ENCODE measurements around the gene HSF4. TPM values are rescaled to one million over a fixed set of nuclear protein-coding genes. Genes with fewer than 3 reads are reported as not detected.

The HSF4 gene
- total and polyA plus RNA-seq, 2 donors (not counting 3 experiments of a cell fraction or from before 2014, with no cell fraction given) = 4.8 to 5.5 TPM

DNA sequence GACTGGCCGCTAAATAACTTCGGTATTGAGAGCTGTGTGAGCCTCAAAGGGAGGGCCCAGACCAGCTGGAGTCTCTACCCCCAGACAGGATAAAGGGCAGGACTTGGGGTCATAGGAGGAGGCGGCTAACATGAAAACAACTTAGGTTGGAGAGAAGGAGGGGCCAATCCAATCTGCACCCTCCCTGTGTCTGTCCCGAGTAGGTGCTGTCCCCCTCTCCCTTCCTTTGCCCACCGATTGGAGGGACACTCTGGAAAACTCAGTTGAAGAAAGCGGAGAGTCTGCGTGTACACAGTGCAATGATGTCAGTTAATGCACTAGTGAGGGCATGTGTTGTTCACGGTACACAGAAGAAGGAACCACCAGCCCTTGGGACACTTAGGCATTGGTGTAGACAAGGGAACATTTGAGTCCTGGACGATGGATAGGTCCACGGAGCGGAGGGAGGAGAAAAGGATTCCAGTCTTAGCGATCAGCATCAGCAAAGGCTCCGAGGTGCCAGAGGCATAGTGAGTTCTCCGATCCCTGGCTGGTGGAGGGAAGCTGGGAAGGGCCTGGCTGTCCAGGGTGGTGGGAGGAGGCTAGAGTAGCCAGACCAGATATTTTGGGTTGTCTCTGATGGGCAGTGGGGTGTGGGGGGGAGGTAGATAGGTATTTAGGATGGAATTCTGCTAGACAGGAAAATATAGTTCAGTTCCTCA is 6.6 kb downstream of the HSF4 start:
- H3K9me1 ChIP-seq (replicated peaks; ENCODE audit: control insufficient read depth, extremely low read depth, insufficient read depth, low read length) = no peaks in the 10 kb centered on the region
- H2AFZ ChIP-seq (ENCODE audit: low read depth, low read length) = peak overlapping the region; percentile 73
- no peaks in the 10 kb centered on the region for H3K9me3 ChIP-seq (replicated peaks; ENCODE audit: control insufficient read depth, insufficient read depth, low read length)
- H3K4me1 ChIP-seq (ENCODE audit: control insufficient read depth, extremely low read depth, insufficient read depth, low read length) = peaks cover 27% of the 10 kb centered on the region
- peak; percentile 24 for TF ChIP-seq POLR2AphosphoS5 (IDR thresholded peaks at IDR 0.05; ENCODE audit: insufficient read depth, low read depth, low read length)
- TF ChIP-seq, protein P1, sequence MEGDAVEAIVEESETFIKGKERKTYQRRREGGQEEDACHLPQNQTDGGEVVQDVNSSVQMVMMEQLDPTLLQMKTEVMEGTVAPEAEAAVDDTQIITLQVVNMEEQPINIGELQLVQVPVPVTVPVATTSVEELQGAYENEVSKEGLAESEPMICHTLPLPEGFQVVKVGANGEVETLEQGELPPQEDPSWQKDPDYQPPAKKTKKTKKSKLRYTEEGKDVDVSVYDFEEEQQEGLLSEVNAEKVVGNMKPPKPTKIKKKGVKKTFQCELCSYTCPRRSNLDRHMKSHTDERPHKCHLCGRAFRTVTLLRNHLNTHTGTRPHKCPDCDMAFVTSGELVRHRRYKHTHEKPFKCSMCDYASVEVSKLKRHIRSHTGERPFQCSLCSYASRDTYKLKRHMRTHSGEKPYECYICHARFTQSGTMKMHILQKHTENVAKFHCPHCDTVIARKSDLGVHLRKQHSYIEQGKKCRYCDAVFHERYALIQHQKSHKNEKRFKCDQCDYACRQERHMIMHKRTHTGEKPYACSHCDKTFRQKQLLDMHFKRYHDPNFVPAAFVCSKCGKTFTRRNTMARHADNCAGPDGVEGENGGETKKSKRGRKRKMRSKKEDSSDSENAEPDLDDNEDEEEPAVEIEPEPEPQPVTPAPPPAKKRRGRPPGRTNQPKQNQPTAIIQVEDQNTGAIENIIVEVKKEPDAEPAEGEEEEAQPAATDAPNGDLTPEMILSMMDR (IDR thresholded peaks at IDR 0.05; ENCODE audit: extremely low read depth in 1 of 2, insufficient read depth in 1 of 2, low read depth in 1 of 2, low read length in 2 of 2) = no peak
- ChIA-PET POLR2A (interaction anchor here (0.9 to 1.2 kb wide), 3 partner anchors 9 to 12 kb away, joined by 3 to 6 read pairs (median 3); partner anchors contain the start of genes FBXL8 and TRADD), CTCF (interaction anchor here (1.0 to 4.2 kb wide), 8 partner anchors 11 to 303 kb away, joined by 3 to 29 read pairs (median 8); partner anchors contain the start of genes EXOC3L1, FBXL8, MATCAP1 and TRADD)
- DNase-seq (ENCODE audit: low read depth, low spot score) (no peak), FAIRE-seq (peak; percentile 54)
- peak overlapping the region in 2 of 3 experiments; percentile 34 to 35 for H3K4me3 ChIP-seq (replicated peaks in 1 of 3; ENCODE audit: insufficient read depth in 1 of 3, low read depth in 1 of 3, low read length in 3 of 3)
- intact Hi-C loops (cut with micrococcal nuclease) = no loop called here
- peak overlapping the region; percentile 72 for H3K9ac ChIP-seq (replicated peaks; ENCODE audit: extremely low read depth, insufficient read depth, low read length)
- no peaks in the 10 kb centered on the region for H3K79me2 ChIP-seq (ENCODE audit: control insufficient read depth, insufficient read depth, low read length)
- dilution Hi-C loops (cut with MboI; ENCODE audit: extremely low pct_ligation_motif_present, low sequenced_read_pairs) = no loop called here
- H4K20me1 ChIP-seq (replicated peaks; ENCODE audit: control insufficient read depth, extremely low read depth, insufficient read depth, low read length) = no peaks in the 10 kb centered on the region
- H3K36me3 ChIP-seq (ENCODE audit: control insufficient read depth in 2 of 2, extremely low read depth in 1 of 2, insufficient read depth in 2 of 2, low read length in 2 of 2) = no peaks in the 10 kb centered on the region
- H3K27ac ChIP-seq (ENCODE audit: insufficient read depth, low read depth, low read length) = peak overlapping the region; percentile 74
- BruUV-seq (replicated peaks) = TSS peak; percentile 47
- peaks cover 7 to 12% of the 10 kb centered on the region in 2 experiments for H3K27me3 ChIP-seq (ENCODE audit: control insufficient read depth in 2 of 2, insufficient read depth in 2 of 2, low read length in 2 of 2)
- H3K4me2 ChIP-seq (ENCODE audit: insufficient read depth, low read length) = peak overlapping the region; percentile 71

DNA sequence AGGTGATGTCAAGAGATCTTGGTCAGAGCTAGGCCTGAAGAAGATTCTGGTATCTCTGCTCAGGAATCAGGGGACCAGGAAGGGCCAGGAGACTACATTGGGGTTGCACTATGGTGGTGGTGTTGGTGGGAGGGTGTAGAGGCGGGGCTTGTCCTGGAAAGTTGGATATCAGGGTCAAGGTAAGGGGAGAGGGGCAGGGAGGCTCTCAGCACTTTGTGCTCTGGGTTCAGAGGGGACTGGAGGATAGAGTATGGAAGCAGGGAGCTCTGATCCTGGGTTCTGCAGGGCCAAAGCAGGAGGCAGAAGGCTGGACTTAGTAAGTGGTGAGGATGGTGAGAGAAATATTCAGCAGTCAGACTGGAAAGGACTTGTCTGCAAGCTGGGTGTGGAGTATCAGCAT is 8.8 kb downstream of the HSF4 start:
- H3K4me3 ChIP-seq (replicated peaks in 1 of 3; ENCODE audit: insufficient read depth in 1 of 3, low read depth in 1 of 3, low read length in 3 of 3) = peak overlapping the region in 1 of 3 experiments; percentile 9
- H4K20me1 ChIP-seq (replicated peaks; ENCODE audit: control insufficient read depth, extremely low read depth, insufficient read depth, low read length) = no peaks in the 10 kb centered on the region
- no TSS peak for BruUV-seq (replicated peaks)
- H3K27ac ChIP-seq (ENCODE audit: insufficient read depth, low read depth, low read length) = no peak overlapping the region
- DNase-seq (ENCODE audit: low read depth, low spot score) (no peak), FAIRE-seq (peak; percentile 60)
- TF ChIP-seq, protein P1 (IDR thresholded peaks at IDR 0.05; ENCODE audit: extremely low read depth in 1 of 2, insufficient read depth in 1 of 2, low read depth in 1 of 2, low read length in 2 of 2) = no peak
- TF ChIP-seq POLR2A (IDR thresholded peaks at IDR 0.05; ENCODE audit: low read depth, low read length) = no peak
- TF ChIP-seq MAX (IDR thresholded peaks at IDR 0.05; ENCODE audit: insufficient read depth, insufficient read length) = no peak
- dilution Hi-C loops (cut with MboI; ENCODE audit: extremely low pct_ligation_motif_present, low sequenced_read_pairs) (no loop called here), intact Hi-C loops (cut with micrococcal nuclease) (no loop called here)
- H3K9me3 ChIP-seq (replicated peaks; ENCODE audit: control insufficient read depth, insufficient read depth, low read length) = no peaks in the 10 kb centered on the region
- CTCF ChIA-PET = interaction anchor here (0.6 to 3.2 kb wide), 6 partner anchors 10 to 258 kb away, joined by 4 to 25 read pairs (median 16); partner anchors contain the start of genes FBXL8, HSD11B2, HSF4 and TRADD
- H3K4me2 ChIP-seq (ENCODE audit: insufficient read depth, low read length) = peak overlapping the region; percentile 32
- H2AFZ ChIP-seq (ENCODE audit: low read depth, low read length) = no peak overlapping the region
- no peaks in the 10 kb centered on the region for H3K36me3 ChIP-seq (ENCODE audit: control insufficient read depth in 2 of 2, extremely low read depth in 1 of 2, insufficient read depth in 2 of 2, low read length in 2 of 2)
- no peaks in the 10 kb centered on the region for H3K9me1 ChIP-seq (replicated peaks; ENCODE audit: control insufficient read depth, extremely low read depth, insufficient read depth, low read length)
- no peaks in the 10 kb centered on the region for H3K79me2 ChIP-seq (ENCODE audit: control insufficient read depth, insufficient read depth, low read length)
- peaks cover 27% of the 10 kb centered on the region for H3K4me1 ChIP-seq (ENCODE audit: control insufficient read depth, extremely low read depth, insufficient read depth, low read length)
- POLR2A ChIA-PET = no interaction called here
- H3K27me3 ChIP-seq (ENCODE audit: control insufficient read depth in 2 of 2, insufficient read depth in 2 of 2, low read length in 2 of 2) = no peaks in the 10 kb centered on the region
- H3K9ac ChIP-seq (replicated peaks; ENCODE audit: extremely low read depth, insufficient read depth, low read length) = no peak overlapping the region

All from endothelial cell of umbilical vein (primary cell).